ENCODE data around the gene RNF126.

GRCh38 chr19:621819-622218, 41.2 kb downstream of the RNF126 start:
- TF ChIP-seq, protein P1, sequence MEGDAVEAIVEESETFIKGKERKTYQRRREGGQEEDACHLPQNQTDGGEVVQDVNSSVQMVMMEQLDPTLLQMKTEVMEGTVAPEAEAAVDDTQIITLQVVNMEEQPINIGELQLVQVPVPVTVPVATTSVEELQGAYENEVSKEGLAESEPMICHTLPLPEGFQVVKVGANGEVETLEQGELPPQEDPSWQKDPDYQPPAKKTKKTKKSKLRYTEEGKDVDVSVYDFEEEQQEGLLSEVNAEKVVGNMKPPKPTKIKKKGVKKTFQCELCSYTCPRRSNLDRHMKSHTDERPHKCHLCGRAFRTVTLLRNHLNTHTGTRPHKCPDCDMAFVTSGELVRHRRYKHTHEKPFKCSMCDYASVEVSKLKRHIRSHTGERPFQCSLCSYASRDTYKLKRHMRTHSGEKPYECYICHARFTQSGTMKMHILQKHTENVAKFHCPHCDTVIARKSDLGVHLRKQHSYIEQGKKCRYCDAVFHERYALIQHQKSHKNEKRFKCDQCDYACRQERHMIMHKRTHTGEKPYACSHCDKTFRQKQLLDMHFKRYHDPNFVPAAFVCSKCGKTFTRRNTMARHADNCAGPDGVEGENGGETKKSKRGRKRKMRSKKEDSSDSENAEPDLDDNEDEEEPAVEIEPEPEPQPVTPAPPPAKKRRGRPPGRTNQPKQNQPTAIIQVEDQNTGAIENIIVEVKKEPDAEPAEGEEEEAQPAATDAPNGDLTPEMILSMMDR (IDR thresholded peaks at IDR 0.05; ENCODE audit: low read depth, low read length, poor library complexity, severe bottlenecking), result no peak
- no peak for TF ChIP-seq EZH2phosphoT487 (IDR thresholded peaks at IDR 0.05; ENCODE audit: borderline replicate concordance, low read length)

Data from DOHH2 (cell line).